HepG2 (cell line): ENCODE measurements around the gene SH3GLB2. TPM values are rescaled to one million over a fixed set of nuclear protein-coding genes. Genes with fewer than 3 reads are reported as not detected.
"Not testable (repeated sequence)": the region's sequence is repeated elsewhere in the genome, so short reads cannot be mapped to it uniquely, and the experiment has no call there.

Experiments used
- ATAC-seq: fragments of 200-7000 bp; cut with Tn5 transposase; 3 replicates; pipeline ENCODE4 v1.9.1; 2020; ENCODE audit warnings: mild to moderate bottlenecking, moderate library complexity
- BruUV-seq: library from RNA; stranded (reverse); fragments of 400-500 nt; replicated peaks from 2 replicates; lab custom pipeline; 2021; lab: Mats Ljungman, UMichigan
- CTCF ChIA-PET: fragments of 300-600 bp; formaldehyde crosslinking; extraction: SDS; loops from one replicate; lab custom pipeline; 2021; ENCODE audit warnings: low total read pairs, inconsistent platforms, low intra/inter-chr PET ratio; lab: Yijun Ruan, JAX
- POLR2A ChIA-PET: fragments of 350-600 bp; sonication (Branson Sonifier 250); formaldehyde crosslinking; loops from one replicate; lab custom pipeline; 2020; ENCODE audit warnings: antibody characterized with exemption, inconsistent platforms; lab: Yijun Ruan, JAX
- DNase-seq: peaks from one replicate; pipeline ENCODE4 v3.0.0-alpha.2; 2015; ENCODE audit warnings: low spot score
- FAIRE-seq: peaks from 3 replicates; lab custom pipeline; 2011; peaks lifted over from hg19 to GRCh38; lab: Jason Lieb, UNC
- H2AFZ ChIP-seq: one replicate; pipeline ENCODE4 v1.6.1; 2011; ENCODE audit warnings: low read length, inconsistent platforms
- H3K27ac ChIP-seq: fragments of 300-600 bp; 3 replicates; pipeline ENCODE4 v1.8.0; 2011; ENCODE audit warnings: mixed run types, mild to moderate bottlenecking, mixed read lengths, low read length, inconsistent platforms; ENCODE audit not compliant: insufficient read depth; ENCODE audit errors: extremely low read length
- H3K27me3 ChIP-seq, 2 experiments: fragments of 200-600 bp in 1 of 2; 2 replicates in 1 of 2; 3 replicates in 1 of 2; pipeline versions ENCODE4 v1.6.0 to v1.8.0; 2011; ENCODE audit warnings: low read length in 2 of 2, mild to moderate bottlenecking in 2 of 2, moderate library complexity in 2 of 2, inconsistent platforms in 1 of 2; ENCODE audit not compliant: insufficient read depth in 2 of 2, control insufficient read depth in 1 of 2
- H3K36me3 ChIP-seq, 2 experiments: fragments of 200-600 bp in 1 of 2; replicated peaks in 1 of 2; 2 replicates in 1 of 2; 3 replicates in 1 of 2; pipeline versions ENCODE4 v1.5.1 to v1.8.0; 2011; ENCODE audit warnings: low read length in 2 of 2, inconsistent platforms in 1 of 2; ENCODE audit not compliant: insufficient read depth in 2 of 2, control insufficient read depth in 1 of 2
- H3K4me1 ChIP-seq: 2 replicates; pipeline ENCODE4 v1.5.1; 2012; ENCODE audit warnings: low read length, inconsistent platforms; ENCODE audit not compliant: insufficient read depth
- H3K4me2 ChIP-seq: 2 replicates; pipeline ENCODE4 v1.6.0; 2011; ENCODE audit warnings: low read depth, low read length, inconsistent platforms
- H3K4me3 ChIP-seq, 3 experiments: fragments of 200-600 bp in 1 of 3; sonication (generic), shearing (Covaris generic) in 1 of 3; replicated peaks in 1 of 3; 2 replicates each; pipeline ENCODE4 v1.5.1; 2011 to 2016; ENCODE audit warnings: low read length in 3 of 3, inconsistent platforms in 2 of 3, low read depth in 2 of 3, mild to moderate bottlenecking in 2 of 3, control low read depth in 1 of 3, mixed read lengths in 1 of 3; ENCODE audit not compliant: insufficient read depth in 1 of 3
- H3K79me2 ChIP-seq: one replicate; pipeline ENCODE4 v1.6.1; 2011; ENCODE audit warnings: low read length, inconsistent platforms; ENCODE audit not compliant: insufficient read depth
- H3K9ac ChIP-seq: 2 replicates; pipeline ENCODE4 v1.6.0; 2011; ENCODE audit warnings: mild to moderate bottlenecking, low read depth, low read length, inconsistent platforms; ENCODE audit not compliant: insufficient read depth
- H3K9me3 ChIP-seq: 2 replicates; pipeline ENCODE4 v1.5.1; 2012; ENCODE audit warnings: mild to moderate bottlenecking, low read length
- H4K20me1 ChIP-seq: 2 replicates; pipeline ENCODE4 v1.6.0; 2011; ENCODE audit warnings: inconsistent platforms, mild to moderate bottlenecking, low read length, moderate library complexity; ENCODE audit not compliant: insufficient read depth
- ADNP ChIP-seq: sonication (generic); formaldehyde crosslinking; IDR thresholded peaks from 2 replicates; pipeline ENCODE4 v1.4.0; 2020; ENCODE audit warnings: missing genetic modification reagents
- CHD4 ChIP-seq: fragments of 200-600 bp; sonication (generic); IDR thresholded peaks from 2 replicates; pipeline ENCODE4 v1.7.0; 2017; ENCODE audit warnings: mild to moderate bottlenecking, low read length, borderline replicate concordance
- ESRRA ChIP-seq: sonication (generic); formaldehyde crosslinking; IDR thresholded peaks from 2 replicates; pipeline ENCODE4 v1.5.1; 2020; ENCODE audit warnings: mild to moderate bottlenecking, low read depth, missing genetic modification reagents
- KDM1A ChIP-seq: IDR thresholded peaks from 2 replicates; pipeline ENCODE4 v1.6.1; 2016; ENCODE audit warnings: missing compliant biosample characterization
- STAT5B ChIP-seq: sonication (generic); formaldehyde crosslinking; IDR thresholded peaks from 2 replicates; pipeline ENCODE4 v1.4.0; 2020; ENCODE audit warnings: missing genetic modification reagents
- ZBTB7A ChIP-seq: sonication (generic); formaldehyde crosslinking; IDR thresholded peaks from 2 replicates; pipeline ENCODE4 v1.8.0; 2022; ENCODE audit warnings: mild to moderate bottlenecking, missing genetic modification reagents
- ZMYM2 ChIP-seq: sonication (generic); formaldehyde crosslinking; IDR thresholded peaks from 2 replicates; pipeline ENCODE4 v1.8.0; 2022; ENCODE audit warnings: mild to moderate bottlenecking, missing genetic modification reagents
- ZMYM3 ChIP-seq: sonication (generic); formaldehyde crosslinking; IDR thresholded peaks from 2 replicates; pipeline ENCODE4 v1.5.1; 2020; ENCODE audit warnings: mild to moderate bottlenecking, missing genetic modification reagents
- ZNF441 ChIP-seq: sonication (generic); formaldehyde crosslinking; IDR thresholded peaks from 2 replicates; pipeline ENCODE4 v1.7.0; 2021; ENCODE audit warnings: missing genetic modification reagents, borderline replicate concordance
- ZNF460 ChIP-seq: sonication (generic); formaldehyde crosslinking; IDR thresholded peaks from 2 replicates; pipeline ENCODE4 v1.5.1; 2020; ENCODE audit warnings: missing genetic modification reagents, mild to moderate bottlenecking, borderline replicate concordance
- ZNF747 ChIP-seq: sonication (generic); formaldehyde crosslinking; IDR thresholded peaks from 2 replicates; pipeline ENCODE4 v1.8.1; 2023; ENCODE audit warnings: missing genetic modification reagents, mild to moderate bottlenecking, borderline replicate concordance
- ZSCAN31 ChIP-seq: sonication (generic); formaldehyde crosslinking; IDR thresholded peaks from 2 replicates; pipeline ENCODE4 v1.5.0; 2020; ENCODE audit warnings: low read depth, mild to moderate bottlenecking, missing genetic modification reagents
- WGBS: methylation state at CpG from one replicate; pipeline ENCODE4 v1.1.6; 2017; ENCODE audit warnings: low lambda C conversion rate; 5-methylcytosine and 5-hydroxymethylcytosine counted together
- in situ Hi-C: cut with HindIII; loops from 2 replicates; pipeline ENCODE4 v1.10.0; 2017; ENCODE audit warnings: low pct_unique_long_range_greater_than_20kb; ENCODE audit not compliant: extremely low pct_ligation_motif_present
- intact Hi-C: fragments of 100-400 bp; cut with micrococcal nuclease; formaldehyde crosslinking; loops from one replicate; pipeline ENCODE4 v1.10.0; 2022; ENCODE audit not compliant: unreplicated experiment
- polyA plus RNA-seq, 8 experiments: library from polyadenylated mRNA; depleted of rRNA in 3 of 8; stranded (reverse) in 7 of 8; unstranded in 1 of 8; fragments of >200 nt; fragmentation: Illumina TruSeq in 4 of 8; extraction: Trizol in 4 of 8; gene quantifications; 2 replicates each; pipeline versions ENCODE4 v1.2.1 to v1.2.3, GENCODE V29; 2011 to 2016; ENCODE audit warnings: low read depth in 4 of 8, missing spikeins in 1 of 8, mixed read lengths in 1 of 8; ENCODE audit not compliant: insufficient read depth in 1 of 8
- total RNA-seq, 5 experiments: library from RNA; depleted of rRNA; stranded (reverse); fragments of >200 nt; fragmentation: Illumina TruSeq; extraction: Trizol; gene quantifications; 2 replicates each; pipeline ENCODE4 v1.2.3, GENCODE V29; 2016; ENCODE audit warnings: low read depth in 1 of 5

SH3GLB2 gene
- total and polyA plus RNA-seq, 2 of the 13 experiments (the other 11 are each of a cell fraction or from before 2014, with no cell fraction given) = 24.0 to 40.6 TPM

- POLR2A ChIA-PET = interaction anchor here (0.7 to 1.4 kb wide), 11 partner anchors 8 to 339 kb away, joined by 3 to 10 read pairs (median 3); partner anchors contain the start of genes DOLPP1, PTPA and SH3GLB2
- H3K27me3 ChIP-seq, H3K36me3 ChIP-seq, DNase-seq, CTCF ChIA-PET, BruUV-seq, in situ Hi-C loops, FAIRE-seq, H4K20me1 ChIP-seq, H3K79me2 ChIP-seq, H3K9me3 ChIP-seq: not testable (repeated sequence)
- intact Hi-C loops = loop anchor here (5.0 kb wide), 1 partner anchor 46 kb away; the partner anchor contains the start of gene DOLPP1
- peak; percentile 33 for ATAC-seq
- TF ChIP-seq ZNF460 (peak; percentile 71), CHD4 (0 out of 2 replicates have a peak, but pooled peaks have one; percentile 37), ZMYM3 (peak; percentile 42), ZSCAN31 (CRISPR knock-in tag) (peak; percentile 36; the same call in 1 of the 2 replicates), ZBTB7A (peak; percentile 56; the same call in 1 of the 2 replicates), ESRRA (CRISPR knock-in tag) (0 out of 2 replicates have a peak, but pooled peaks have one; percentile 7), STAT5B (0 out of 2 replicates have a peak, but pooled peaks have one; percentile 22), ZMYM2 (CRISPR knock-in tag) (peak; percentile 60; the same call in 1 of the 2 replicates), ZNF747 (CRISPR knock-in tag) (0 out of 2 replicates have a peak, but pooled peaks have one; percentile 56), ZNF441 (CRISPR knock-in tag) (0 out of 2 replicates have a peak, but pooled peaks have one; percentile 10), ADNP (CRISPR knock-in tag) (peak; percentile 59; the same call in 1 of the 2 replicates), KDM1A (CRISPR knock-in tag) (peak; percentile 36; the same call in 1 of the 2 replicates)
- peak overlapping the region; percentile 100 for H2AFZ ChIP-seq
- H3K4me3 ChIP-seq = peak overlapping the region; percentile 53 to 97 (median 71)
- peaks cover 27% of the 10 kb centered on the region for H3K4me1 ChIP-seq
- peak overlapping the region; percentile 76 for H3K9ac ChIP-seq
- 22% methylated on average over 13 of the region's 13 CpGs for WGBS
- H3K27ac ChIP-seq = peak overlapping the region; percentile 77
- H3K4me2 ChIP-seq = peak overlapping the region; percentile 96
Measured at GRCh38 chr9:129035838-129036237, 7.7 kb upstream of the SH3GLB2 start.
